ENCODE measurements around the gene CFHR2. TPM values are rescaled to one million over a fixed set of nuclear protein-coding genes. Genes with fewer than 3 reads are reported as not detected.

Gene CFHR2
- total RNA-seq = not detected in 2 replicates

DNA sequence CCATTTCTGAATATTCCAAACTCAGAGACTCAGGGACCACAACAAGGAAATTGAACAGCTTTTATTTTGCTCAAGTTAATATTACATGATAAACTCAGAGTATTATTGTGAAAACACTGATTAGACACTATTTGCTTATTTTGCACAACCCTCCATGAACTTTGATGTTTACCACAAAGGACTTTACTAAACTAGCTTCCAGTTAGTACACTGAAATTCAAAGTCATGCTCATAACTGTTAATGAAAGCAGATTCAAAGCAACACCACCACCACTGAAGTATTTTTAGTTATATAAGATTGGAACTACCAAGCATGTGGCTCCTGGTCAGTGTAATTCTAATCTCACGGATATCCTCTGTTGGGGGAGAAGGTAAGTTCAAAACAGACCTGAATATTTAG, at the start of gene CFHR2:
CFHR2 (plus strand) TSS at position 171 of the 400 bp plus-strand sequence; CDS start at position 314, 143 bp downstream.

GRCh38 chr1:196977278-196977677, 33.7 kb downstream of the CFHR2 start, which contains the start of gene CFHR5:
Gene CFHR5, plus strand, starts transcription at chr1:196977556. Its CDS starts 109 bp downstream, at chr1:196977665.

Other genes with a start within 250 kb of the CFHR2 start
- not detected in 2 replicates for gene CFHR3, start 168.9 kb upstream of the CFHR2 start, total RNA-seq
- not detected in 2 replicates for gene CFHR1, start 124.0 kb upstream of the CFHR2 start, total RNA-seq
- not detected in 2 replicates for gene CFHR4, start 55.7 kb upstream of the CFHR2 start, total RNA-seq
- gene CFHR5, start 33.8 kb downstream of the CFHR2 start, total RNA-seq = not detected in 2 replicates
- gene F13B, start 123.5 kb downstream of the CFHR2 start, total RNA-seq = not detected in 2 replicates
- 9.4 and 27.5 TPM in 2 replicates for gene ASPM, start 202.9 kb downstream of the CFHR2 start, total RNA-seq